GM12892 (cell line): Measurements from ENCODE around the gene PTMS.
A peak's percentile ranks its signal among the peaks of the same experiment; 100 is the strongest.

Experiments used
- POLR2A ChIP-seq: IDR thresholded peaks from 2 replicates; pipeline ENCODE4 v1.6.1; 2011; ENCODE audit warnings: low read depth, low read length, control low read depth
- POLR2AphosphoS5 ChIP-seq: IDR thresholded peaks from 2 replicates; pipeline ENCODE4 v1.6.1; 2011; ENCODE audit warnings: low read depth, low read length, control low read depth
- TAF1 ChIP-seq: IDR thresholded peaks from 2 replicates; pipeline ENCODE4 v1.6.1; 2011; ENCODE audit warnings: low read depth, mild to moderate bottlenecking, control low read depth, low read length, borderline replicate concordance

DNA sequence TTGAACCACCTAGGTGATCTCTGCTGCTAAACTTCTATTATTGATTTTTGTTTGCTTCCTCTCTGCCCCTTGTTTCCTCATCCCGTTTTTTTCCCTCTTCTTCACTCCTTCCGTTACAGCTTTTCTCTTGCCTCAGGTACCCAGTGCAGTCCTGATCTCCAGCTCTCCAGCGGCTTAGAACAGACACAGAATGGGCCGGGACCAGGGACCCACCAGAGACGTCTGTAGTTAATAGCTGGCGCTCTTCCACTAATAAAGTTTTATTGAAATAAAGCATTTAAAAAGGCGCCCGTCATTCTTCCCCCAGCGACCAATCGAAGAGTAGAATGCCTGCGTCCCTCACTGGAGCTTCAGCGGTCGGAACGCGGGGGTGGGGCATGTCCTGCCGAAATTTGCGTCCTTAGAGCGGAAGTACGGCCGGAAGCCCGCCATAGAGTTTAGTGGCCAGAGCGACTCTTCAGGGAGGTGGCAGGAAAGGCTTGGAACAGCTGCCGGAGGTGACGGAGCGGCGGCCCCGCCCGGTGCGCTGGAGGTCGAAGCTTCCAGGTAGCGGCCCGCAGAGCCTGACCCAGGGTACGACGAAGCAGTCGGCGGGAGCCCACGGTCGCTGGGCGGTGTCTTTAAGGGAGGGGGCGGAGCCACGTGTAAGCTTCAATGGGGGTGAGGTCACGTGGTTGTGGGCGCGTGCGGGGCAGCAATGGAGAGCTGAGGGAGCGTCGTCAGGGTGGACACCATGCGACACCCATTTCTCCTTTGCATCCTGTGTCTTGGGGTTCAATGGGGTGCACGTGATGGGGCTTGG, 42.4 kb upstream of the PTMS start, which contains the start of gene COPS7A:
- peak; percentile 92 for TF ChIP-seq POLR2A
- peak; percentile 91 for TF ChIP-seq POLR2AphosphoS5
- no peak; the same call in 1 of the 2 replicates for TF ChIP-seq TAF1
